HPDE6-E6E7 (cell line): ENCODE measurements around the gene JHY.
"Not testable (repeated sequence)": the region's sequence is repeated elsewhere in the genome, so short reads cannot be mapped to it uniquely, and the experiment has no call there.

Experiments used
- DNase-seq: peaks from one replicate; pipeline ENCODE4 v3.0.0; 2011; ENCODE audit warnings: missing footprints; ENCODE audit errors: extremely low spot score

Gene JHY

DNA sequence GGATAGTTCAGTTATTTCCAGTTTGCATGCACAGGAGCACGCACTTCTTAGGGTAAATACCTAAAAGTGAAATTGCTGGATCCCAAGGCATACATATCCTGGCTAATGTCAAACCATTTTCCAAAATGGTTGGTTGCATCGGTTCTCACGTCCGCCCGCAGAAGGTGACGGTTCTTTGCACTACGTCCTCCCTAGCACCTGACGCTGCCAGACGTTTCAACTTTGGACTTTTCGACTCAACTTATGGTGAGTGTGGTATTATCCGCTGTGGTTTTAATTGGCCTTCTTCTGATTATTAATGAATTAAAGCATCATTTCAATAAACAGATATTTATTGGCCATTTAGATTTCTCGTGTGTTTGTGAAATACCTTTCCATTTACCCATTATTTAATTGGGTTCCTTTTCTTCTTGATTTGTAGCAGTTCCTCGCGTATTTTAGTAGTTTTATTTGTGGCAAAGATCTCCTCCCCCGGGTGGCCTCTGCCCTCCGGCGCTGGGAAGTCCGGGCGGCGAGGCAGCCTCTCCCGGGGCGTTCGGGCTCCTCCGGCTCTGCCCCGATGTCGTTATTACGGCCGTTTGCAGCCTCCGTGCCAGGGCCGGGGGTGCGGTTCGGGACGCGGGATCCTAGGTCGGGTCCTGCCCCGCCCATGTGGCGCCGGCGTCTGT lies at the start of gene JHY:
TSS of gene JHY (plus strand) at position 571 of the 668 bp plus-strand sequence. CDS start 3,091 bp downstream, outside the sequence.
- peak; percentile 23 for DNase-seq

DNA sequence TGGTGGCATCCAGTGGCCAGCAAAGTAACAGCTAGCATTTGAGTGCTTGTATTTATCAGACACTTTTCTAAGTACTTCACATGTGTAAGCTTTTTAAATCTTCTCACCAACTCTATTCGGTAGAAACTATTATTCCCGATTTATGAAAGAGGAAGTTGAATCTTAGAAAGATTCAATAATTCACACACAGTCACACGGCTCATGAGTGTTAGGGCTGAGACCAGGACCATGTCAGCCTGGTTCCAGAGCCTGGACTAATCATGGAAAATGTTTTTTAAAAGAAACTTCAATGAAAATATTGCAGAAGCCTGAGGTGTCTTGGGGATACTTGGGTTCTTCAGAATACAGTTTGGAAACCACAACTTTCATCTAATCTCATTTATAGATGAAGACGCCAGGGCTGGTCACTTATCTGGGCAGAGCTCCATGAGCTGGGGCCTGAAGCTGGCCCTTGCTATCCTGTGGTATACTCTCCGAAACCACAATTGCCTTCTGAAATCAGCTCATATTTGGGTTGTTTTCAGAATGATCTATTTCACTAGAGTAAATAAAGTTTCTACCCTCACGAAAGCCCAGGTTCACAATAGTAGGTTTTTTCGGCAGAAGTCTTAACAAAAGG lies 48.6 kb upstream of the JHY start:
- DNase-seq: no peak

DNA sequence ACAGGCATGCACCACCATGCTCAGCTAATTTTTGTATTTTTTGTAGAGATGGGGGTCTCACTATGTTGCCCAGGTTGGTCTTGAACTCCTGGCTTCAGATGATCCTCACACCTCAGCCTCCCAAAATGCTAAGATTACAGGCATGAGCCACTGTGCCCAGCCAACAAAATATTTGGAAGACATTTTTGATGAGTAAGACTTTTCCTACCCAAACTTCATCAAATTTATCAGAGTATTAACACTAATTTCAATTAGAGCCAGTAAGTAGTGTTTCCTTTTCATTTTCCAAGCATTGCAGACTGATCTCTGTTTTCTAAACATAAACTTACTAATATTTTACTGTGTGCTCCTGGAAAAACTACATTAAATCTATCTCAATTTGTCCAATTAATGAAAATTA lies 45.6 kb upstream of the JHY start:
- no peak for DNase-seq

DNA sequence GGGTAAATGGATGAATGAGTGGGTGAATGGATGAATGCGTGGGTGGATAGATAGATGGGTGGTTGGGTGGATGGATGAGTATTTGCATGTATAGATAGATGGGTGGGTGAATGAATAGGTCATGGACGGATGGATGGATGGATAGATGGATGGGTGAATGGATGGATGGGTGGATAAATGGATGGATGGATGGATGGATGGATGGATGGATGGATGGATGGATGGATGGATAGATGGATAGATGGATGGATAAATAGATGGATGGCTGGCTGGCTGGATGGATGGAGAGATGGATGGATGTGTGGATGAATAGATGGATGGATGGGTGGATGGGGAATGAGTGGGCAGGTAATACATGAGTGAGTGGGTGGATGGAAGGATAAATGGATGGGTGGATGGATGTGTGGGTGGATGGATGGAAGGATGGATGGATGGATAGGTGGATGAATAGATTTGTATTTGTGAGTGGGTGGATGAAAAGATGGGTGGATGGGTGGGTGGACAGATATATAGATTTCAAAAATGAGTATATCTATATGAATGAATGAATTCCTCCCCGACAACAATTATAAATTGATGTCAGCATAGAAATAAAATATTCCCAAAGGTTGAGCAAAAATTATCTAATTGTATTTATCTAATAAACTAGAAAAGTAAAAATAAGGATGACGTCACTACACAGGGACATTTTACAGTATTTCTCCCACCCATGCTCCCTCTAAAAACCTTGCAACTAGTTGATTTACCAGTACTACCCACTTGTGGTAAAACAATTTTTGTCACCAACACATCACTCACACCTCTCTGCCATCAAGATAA lies 44.8 kb upstream of the JHY start:
- no peak for DNase-seq

DNA sequence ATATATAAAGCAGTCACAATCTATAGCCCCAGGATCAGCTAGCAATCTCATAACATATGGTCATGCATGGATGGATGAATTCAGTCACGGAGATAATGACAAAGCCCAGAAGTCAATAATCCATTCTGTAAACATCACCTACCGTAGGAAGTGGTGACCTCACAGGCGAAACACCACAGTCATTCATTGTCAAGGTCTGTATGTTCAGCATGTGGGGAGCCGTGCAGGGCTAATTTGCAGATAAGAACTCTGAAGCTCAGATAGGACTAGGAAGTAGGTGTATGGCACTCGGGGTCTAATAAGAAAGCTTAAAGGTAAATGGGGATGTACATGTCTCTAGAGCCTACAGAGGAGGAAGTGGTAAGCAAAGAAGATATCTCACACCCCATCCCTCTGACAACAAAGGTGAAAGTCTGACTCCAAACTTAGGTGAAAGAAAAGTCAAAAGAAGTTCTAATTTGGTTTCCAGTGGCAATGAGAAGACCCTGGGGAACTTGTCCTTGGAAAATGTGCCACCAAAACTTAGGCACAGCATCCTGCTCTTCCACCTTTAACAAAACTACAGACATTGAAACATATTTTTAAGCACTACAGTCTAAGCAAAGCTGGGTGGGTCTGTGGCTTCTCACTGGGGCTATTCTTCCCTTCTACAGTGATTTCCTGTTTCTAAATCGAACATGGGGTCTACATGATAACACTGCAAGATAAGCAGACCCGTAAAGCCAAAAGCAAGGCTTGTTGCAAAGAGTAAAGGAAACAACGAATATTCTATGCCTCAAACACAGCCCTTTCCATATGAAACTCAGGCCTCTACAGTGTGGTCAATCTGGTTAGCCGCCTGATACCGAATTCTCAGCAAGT lies 39.0 kb upstream of the JHY start:
- DNase-seq: no peak

DNA sequence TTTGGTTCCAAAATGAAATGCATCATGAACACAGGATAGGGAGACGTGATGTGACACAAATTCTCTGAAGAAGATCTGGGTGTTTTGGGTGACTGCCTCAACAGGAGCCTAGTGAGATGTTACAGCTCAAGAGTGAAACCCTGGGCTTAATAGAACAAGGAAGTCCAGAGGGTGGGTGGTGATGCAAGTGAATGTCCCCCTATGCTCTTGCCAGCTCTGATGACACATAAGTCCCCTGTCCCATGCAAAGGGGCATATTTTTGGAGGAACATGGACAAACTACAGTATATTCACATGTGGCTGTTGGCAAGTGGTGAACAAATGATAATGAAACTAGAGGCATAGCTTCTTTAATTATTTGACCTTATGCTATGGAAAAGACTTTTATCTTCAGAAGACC lies 35.1 kb upstream of the JHY start:
- DNase-seq: no peak

DNA sequence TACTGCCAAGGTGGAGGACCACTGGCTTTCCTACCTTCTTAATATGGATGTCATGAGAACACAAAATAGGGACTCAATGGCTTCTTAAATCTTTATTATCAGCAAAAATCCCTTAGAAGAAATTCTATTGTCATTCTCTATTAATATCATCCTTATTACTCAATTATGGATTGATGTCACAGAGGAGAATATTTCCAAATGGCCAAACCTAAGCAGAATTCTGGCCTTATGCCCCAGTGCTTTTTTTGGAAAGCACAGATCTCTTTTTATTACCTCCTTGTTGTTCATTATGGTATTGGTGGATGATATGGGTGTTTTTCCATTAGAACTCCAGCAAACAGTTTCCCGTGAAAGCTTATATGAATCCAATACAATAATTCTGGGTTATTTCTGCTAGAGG lies 34.4 kb upstream of the JHY start:
- DNase-seq: no peak

DNA sequence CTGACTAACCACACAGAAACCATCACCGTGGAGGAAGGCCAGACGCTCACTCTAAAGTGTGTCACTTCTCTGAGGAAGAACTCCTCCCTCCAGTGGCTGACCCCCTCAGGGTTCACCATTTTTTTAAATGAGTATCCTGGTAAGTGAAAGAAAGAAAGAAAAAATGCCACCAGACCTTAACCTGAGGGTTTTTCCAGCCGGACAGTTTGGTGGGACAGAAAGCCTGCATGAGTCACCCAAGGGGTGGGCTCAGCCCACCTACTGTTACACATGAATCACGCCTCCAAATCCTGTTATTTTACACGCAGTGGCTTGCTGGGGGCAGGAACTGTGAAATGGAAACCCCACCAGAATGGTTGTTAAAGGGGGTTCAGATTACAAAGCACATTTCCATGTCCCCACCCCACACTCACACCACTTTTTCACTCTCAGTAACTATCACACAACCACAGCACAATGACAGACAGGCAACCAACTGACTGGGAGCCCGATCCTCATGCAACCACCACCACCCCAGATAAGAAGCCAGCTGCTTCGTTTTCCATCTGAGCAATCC lies 32.4 kb upstream of the JHY start:
- no peak for DNase-seq

DNA sequence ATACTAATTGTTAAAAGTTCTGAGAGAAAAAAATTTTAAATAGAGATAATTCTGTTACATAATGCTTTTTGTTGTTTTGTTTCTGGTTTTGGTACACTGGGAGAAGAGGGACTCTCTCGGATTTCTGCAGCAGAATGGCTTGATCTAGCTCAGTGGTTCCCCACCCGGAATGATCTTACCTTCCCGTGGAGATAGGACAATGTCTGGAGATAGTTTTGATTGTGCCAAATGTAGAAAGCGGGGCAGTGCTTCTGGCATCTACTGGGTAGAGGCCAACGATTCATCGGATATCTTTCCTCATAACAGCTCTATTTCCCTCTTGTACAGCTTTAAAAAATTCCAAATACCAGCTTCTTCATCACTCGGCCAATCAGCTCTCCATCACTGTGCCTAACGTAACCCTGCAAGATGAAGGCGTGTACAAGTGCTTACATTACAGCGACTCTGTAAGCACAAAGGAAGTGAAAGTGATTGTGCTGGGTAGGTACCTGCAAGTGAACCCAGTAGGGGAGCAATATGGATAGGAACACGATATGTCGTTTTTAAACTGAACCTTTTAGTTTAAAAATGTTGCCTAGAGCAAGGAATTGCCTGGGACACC lies 31.1 kb upstream of the JHY start:
- DNase-seq: no peak

DNA sequence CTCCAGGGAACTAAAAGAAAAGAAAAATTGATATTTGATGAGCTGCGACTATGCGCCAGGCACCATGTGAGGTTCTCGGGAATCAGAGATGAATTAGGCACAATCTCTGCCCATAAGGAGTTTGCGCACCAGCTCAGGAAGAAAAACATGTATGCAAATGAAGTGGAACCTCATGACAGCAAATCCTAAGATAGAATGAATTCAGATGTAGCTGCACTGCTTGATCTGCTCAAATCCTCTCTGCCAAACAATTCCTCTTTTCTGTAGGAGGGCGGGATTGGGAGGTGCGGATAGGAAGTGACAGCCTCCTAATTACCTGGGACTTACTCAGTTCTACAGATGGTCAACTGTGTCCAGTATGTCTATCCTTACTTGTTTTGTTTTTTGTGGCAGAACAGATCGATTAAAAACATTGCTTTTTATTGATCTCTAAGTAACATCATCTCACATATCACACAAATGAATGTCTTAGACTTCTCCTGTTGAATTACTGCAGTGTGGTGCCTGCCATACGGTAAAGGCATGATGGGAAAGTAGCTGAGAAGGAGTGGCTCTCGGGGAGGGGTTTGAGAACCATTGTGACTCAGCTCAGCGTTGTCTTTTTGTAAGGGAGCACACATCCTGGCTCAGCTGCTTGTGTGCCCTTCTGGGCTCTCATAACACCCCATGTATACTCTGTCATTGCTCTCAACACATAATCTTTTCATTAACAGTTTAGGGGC lies 30.3 kb upstream of the JHY start:
- no peak for DNase-seq

DNA sequence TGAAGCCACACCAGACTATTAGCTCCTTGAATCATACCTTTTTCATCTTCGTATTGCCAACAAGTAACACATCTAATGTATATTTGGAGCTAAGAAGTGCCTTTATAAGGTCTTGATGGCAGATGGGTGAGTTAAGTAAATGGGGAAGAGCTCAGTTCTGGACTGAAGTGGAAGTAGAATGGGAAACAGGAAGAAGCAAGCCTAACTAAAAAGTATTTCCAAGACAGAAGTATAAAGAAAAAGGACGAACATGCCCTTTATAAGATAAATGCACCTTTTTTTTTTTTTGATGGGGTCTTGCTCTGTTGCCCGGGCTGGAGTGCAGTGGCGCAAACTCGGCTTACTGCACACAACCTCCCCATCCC lies 29.8 kb upstream of the JHY start:
- DNase-seq: no peak

DNA sequence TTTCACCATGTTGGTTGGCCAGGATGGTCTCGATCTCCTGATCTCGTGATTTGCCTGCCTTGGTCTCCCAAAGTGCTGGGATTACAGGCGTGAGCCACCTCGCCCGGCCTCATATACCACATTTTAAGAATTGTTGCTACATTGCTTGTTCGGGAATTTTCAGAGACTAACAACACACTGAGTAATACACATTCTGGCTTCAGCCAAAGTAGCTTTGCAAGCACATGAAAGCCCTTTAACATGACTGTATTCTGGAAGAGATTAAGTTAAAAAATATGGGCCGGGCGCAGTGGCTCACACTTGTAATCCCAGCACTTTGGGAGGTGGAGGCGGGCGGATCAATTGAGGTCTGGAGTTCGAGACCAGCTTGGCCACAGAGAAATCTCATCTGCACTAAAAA lies 29.3 kb upstream of the JHY start:
- DNase-seq: no peak

DNA sequence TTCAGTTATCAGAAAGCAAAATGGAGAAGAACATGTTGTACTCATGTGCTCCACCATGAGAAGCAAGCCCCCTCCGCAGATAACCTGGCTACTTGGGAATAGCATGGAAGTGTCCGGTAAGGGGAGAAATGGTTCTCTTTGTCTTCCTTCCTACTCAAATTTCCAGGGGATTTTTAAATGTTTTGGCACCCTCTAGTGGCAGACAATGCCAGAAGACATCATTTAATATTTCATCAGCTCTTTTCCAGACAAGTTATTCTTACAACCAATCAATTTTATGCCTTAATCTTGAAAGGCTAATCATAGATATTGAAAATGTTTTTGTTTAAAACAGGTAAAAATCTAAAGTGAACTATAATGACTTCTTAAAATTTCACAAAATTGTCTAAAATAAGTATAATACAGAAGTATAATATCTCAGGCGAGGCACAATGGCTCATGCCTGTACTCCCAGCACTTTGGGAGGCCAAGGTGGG lies 28.6 kb upstream of the JHY start:
- DNase-seq: peak; percentile 50

DNA sequence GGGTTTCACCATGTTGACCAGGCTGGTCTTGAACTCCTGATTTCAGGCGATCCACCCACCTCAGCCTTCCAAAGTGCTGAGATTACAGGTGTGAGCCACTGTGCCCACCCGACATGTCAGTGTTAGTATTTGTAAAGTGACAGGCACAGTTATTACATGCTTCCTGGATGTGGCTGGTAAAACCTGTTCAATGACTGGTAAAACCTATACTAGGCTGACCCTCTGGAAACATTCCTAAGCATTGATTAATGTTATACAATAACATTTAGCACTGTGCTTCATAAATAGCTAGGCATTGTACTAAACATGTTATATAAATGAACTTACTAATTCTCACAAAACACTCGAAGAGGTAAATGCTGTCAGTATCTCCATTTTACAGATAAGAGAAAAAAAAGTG lies 20.9 kb upstream of the JHY start:
- peak; percentile 69 for DNase-seq

DNA sequence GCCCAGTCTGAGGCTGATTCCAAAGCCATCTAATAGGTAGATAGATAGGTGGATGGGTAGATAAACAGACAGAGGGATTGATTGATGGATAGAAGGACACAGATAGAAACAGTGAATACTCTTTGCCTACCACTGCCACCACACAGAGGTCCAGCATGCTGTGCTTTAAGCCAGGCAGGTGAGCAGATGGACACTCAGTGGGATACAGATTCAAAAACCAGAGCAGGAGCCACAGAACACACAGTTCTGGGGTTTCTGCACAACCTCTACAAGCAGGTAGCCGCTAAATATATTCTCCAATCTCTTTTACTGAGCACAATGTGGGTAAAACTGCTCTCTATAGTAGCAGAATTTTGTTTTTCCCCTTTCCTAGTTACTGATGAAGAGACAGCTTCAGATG lies 20.5 kb upstream of the JHY start:
- no peak for DNase-seq

DNA sequence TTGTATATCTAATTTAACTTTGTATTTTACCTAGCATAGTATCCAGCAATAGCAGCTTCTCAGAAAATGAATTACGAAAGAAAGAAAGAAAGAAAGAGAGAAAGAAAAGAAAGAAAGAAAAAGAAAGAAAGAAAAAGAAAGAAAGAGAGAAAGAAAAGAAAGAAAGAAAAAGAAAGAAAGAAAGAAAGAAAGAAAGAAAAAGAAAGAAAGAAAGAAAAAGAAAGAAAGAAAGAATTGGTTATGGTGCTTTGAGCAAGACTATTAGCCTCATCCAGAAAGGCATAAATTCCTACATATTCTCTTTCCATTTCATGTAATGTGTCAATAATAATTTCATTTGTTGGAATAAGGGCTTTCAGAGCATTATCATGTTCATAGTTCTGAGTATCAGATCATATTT lies 19.4 kb upstream of the JHY start:
- DNase-seq: not testable (repeated sequence)

DNA sequence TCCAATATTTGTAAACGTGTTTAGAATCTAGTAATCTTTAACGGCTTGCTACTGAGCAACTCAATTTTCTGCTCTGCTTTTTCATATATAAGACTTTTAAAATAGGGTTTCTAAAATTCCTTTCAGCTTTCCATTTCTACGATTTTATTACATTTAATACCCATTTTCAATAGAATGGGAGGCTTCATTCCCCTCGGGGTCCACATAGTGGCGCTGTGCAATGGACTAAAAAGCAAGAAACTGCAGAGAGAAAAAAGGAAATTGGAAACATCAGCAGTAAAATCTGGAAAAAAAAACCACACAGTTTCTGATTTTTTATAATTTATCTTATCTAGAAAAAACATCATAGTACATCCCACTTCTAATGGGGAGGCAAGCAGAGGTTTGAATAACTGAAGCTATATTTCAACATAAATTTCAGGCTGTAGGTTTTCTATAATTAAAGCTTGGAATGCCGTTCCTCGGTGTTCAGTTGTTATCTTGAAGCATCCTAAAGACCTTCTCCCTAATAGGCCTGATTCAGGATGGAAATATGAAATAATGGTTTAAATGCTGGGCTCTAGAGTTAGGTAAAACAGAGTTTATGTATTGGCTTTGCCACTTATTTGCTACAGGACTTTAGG lies 18.7 kb upstream of the JHY start:
- DNase-seq: no peak

DNA sequence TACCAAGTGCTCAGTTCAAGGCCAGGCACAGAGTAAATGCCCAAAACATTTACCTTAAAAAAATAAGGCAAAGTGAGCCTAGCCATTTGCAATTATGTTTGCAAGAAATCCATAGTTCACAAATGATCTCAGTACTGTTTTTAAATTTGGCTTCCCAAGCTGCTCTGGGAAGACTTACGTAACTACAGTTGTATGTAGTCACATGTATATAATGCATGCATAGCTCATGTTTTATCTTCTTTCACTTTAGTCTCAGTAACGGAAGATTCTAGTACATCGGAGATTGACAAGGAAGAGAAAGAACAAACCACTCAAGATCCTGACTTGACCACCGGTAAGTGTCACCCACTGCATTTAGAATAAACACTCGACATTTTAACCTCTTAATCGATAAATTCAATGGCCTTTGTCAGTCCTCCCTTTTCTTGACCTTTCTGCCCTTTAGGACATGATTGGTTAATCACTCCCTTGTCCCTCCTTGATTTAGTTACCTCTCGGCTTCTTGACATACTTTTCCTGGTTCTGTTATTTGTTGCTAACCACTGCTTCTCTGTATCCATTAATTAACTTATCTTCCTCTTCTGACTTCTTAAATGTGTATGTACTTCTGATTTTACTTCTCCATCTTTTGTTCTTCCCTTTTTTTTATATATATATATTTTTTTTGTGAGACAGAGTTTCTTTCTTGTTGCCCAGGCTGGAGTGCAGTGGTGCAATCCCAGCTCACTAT lies 18.0 kb upstream of the JHY start:
- no peak for DNase-seq

DNA sequence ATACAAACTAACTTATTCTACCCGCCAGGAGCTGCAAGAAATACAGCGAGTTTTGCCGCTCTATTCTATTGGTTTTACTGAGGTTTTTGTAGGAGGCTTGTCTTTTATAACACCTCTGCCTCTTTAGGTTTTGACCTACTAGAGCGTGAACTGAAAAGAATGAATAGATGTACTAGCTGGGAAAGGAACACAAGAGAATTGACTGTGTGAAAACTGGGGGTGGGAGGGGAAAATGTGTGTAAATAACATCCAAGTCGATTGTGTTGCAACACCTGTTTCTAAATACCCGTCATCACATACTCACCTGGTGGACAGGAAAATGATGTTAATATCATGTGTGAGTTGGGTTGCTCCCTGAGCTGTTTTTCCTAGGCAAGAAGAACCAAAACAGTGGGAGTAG lies 12.9 kb upstream of the JHY start:
- no peak for DNase-seq
